Trophoblast cell (in vitro differentiated cells and primary cell): Measurements from ENCODE around the gene CHST6.

Experiments used
- DNase-seq, 2 donors: peaks; one replicate each; pipeline ENCODE4 v3.0.0-alpha.2; 2016
- H2AFZ ChIP-seq: 2 replicates; pipeline ENCODE4 v1.6.1; 2013; ENCODE audit warnings: low read length, moderate library complexity, mild to moderate bottlenecking; ENCODE audit not compliant: insufficient read depth, poor library complexity
- H2AK5ac ChIP-seq: 2 replicates; pipeline ENCODE4 v1.6.1; 2013; ENCODE audit warnings: mild to moderate bottlenecking, low read length
- H2BK120ac ChIP-seq: 2 replicates; pipeline ENCODE4 v1.6.1; 2013; ENCODE audit warnings: low read length, mild to moderate bottlenecking, moderate library complexity; ENCODE audit not compliant: insufficient read depth, poor library complexity
- H2BK12ac ChIP-seq: 2 replicates; pipeline ENCODE4 v1.6.1; 2013; ENCODE audit warnings: mild to moderate bottlenecking, low read length, moderate library complexity
- H2BK5ac ChIP-seq: 2 replicates; pipeline ENCODE4 v1.6.1; 2013; ENCODE audit warnings: low read length, low read depth, moderate library complexity, mild to moderate bottlenecking; ENCODE audit not compliant: poor library complexity
- H3K14ac ChIP-seq: 2 replicates; pipeline ENCODE4 v1.6.1; 2013; ENCODE audit warnings: mild to moderate bottlenecking, low read length
- H3K18ac ChIP-seq: 2 replicates; pipeline ENCODE4 v1.6.1; 2013; ENCODE audit warnings: mild to moderate bottlenecking, low read length
- H3K23ac ChIP-seq: 2 replicates; pipeline ENCODE4 v1.6.1; 2013; ENCODE audit warnings: low read length
- H3K27ac ChIP-seq: 2 replicates; pipeline ENCODE4 v1.5.1; 2013; ENCODE audit warnings: low read depth, mild to moderate bottlenecking, inconsistent platforms, low read length, moderate library complexity
- H3K27me3 ChIP-seq: 2 replicates; pipeline ENCODE4 v1.6.1; 2013; ENCODE audit warnings: inconsistent platforms, mild to moderate bottlenecking, low read length, moderate library complexity; ENCODE audit not compliant: insufficient read depth
- H3K36me3 ChIP-seq, 2 experiments: 1 replicate in 1 of 2; 2 replicates in 1 of 2; pipeline ENCODE4 v1.6.1; 2013; ENCODE audit warnings: low read length in 2 of 2, mild to moderate bottlenecking in 2 of 2, moderate library complexity in 1 of 2; ENCODE audit not compliant: insufficient read depth in 2 of 2, control insufficient read depth in 1 of 2
- H3K4ac ChIP-seq: 2 replicates; pipeline ENCODE4 v1.6.1; 2013; ENCODE audit warnings: low read depth, mild to moderate bottlenecking, low read length, moderate library complexity
- H3K4me1 ChIP-seq, 2 experiments: 1 replicate in 1 of 2; 2 replicates in 1 of 2; pipeline ENCODE4 v1.6.1; 2013; ENCODE audit warnings: low read length in 2 of 2, mild to moderate bottlenecking in 2 of 2, moderate library complexity in 1 of 2; ENCODE audit not compliant: insufficient read depth in 2 of 2, control insufficient read depth in 1 of 2
- H3K4me2 ChIP-seq: 2 replicates; pipeline ENCODE4 v1.6.1; 2013; ENCODE audit warnings: inconsistent platforms, mild to moderate bottlenecking, low read length, moderate library complexity
- H3K4me3 ChIP-seq: 2 replicates; pipeline ENCODE4 v1.5.1; 2013; ENCODE audit warnings: mild to moderate bottlenecking, low read depth, low read length, inconsistent platforms
- H3K79me1 ChIP-seq: one replicate; pipeline ENCODE4 v1.6.1; 2013; ENCODE audit warnings: low read length
- H3K79me2 ChIP-seq: 2 replicates; pipeline ENCODE4 v1.6.1; 2013; ENCODE audit warnings: low read length, mild to moderate bottlenecking; ENCODE audit not compliant: control insufficient read depth, insufficient read depth, poor library complexity
- H3K9ac ChIP-seq: 2 replicates; pipeline ENCODE4 v1.6.1; 2013; ENCODE audit warnings: mild to moderate bottlenecking, low read length
- H3K9me3 ChIP-seq: 2 replicates; pipeline ENCODE4 v1.6.1; 2013; ENCODE audit warnings: low read depth, mild to moderate bottlenecking, control low read depth, inconsistent platforms, low read length; ENCODE audit not compliant: insufficient read depth
- H4K12ac ChIP-seq: 2 replicates; pipeline ENCODE4 v1.6.1; 2013; ENCODE audit warnings: low read depth, mild to moderate bottlenecking, low read length, moderate library complexity
- H4K8ac ChIP-seq: 2 replicates; pipeline ENCODE4 v1.6.1; 2013; ENCODE audit warnings: low read depth, mild to moderate bottlenecking, low read length, moderate library complexity
- H4K91ac ChIP-seq: one replicate; pipeline ENCODE4 v1.6.1; 2013; ENCODE audit warnings: low read depth, mild to moderate bottlenecking, low read length, moderate library complexity
- WGBS: extraction: QIAGEN DNeasy Blood & Tissue Kit; methylation state at CpG from one replicate; pipeline ENCODE4 v1.1.7; 2013; ENCODE audit warnings: missing lambda C conversion rate; ENCODE audit not compliant: insufficient read length, insufficient coverage; ENCODE audit errors: extremely low coverage; 5-methylcytosine and 5-hydroxymethylcytosine counted together

The CHST6 gene

GRCh38 chr16:75478480-75479345 lies 16.5 kb downstream of the CHST6 start:
- H4K12ac ChIP-seq, result no peak overlapping the region
- no CpG with 5 or more reads among the region's 80 CpGs for WGBS
- DNase-seq, result no peak

GRCh38 chr16:75477680-75478473 lies 17.4 kb downstream of the CHST6 start:
- DNase-seq, result no peak

More at GRCh38 chr16:75478480-75479345, 16.5 kb downstream of the CHST6 start:
- Histone ChIP-seq H2BK120ac (no peak overlapping the region), H3K4me1 (no peaks in the 10 kb centered on the region), H3K18ac (no peak overlapping the region), H4K91ac (no peak overlapping the region), H3K4me2 (no peak overlapping the region), H3K14ac (no peak overlapping the region), H3K79me2 (no peaks in the 10 kb centered on the region), H2BK5ac (no peak overlapping the region), H3K23ac (no peak overlapping the region), H2BK12ac (no peak overlapping the region), H3K9me3 (no peaks in the 10 kb centered on the region), H3K4me3 (no peak overlapping the region), H3K9ac (no peak overlapping the region), H3K27ac (no peak overlapping the region), H3K79me1 (no peaks in the 10 kb centered on the region), H2AFZ (no peak overlapping the region), H2AK5ac (no peak overlapping the region), H3K4ac (no peak overlapping the region), H3K27me3 (no peaks in the 10 kb centered on the region), H3K36me3 (no peaks in the 10 kb centered on the region), H4K8ac (no peak overlapping the region)

GRCh38 chr16:75476817-75477216 lies 18.4 kb downstream of the CHST6 start:
- H2AFZ ChIP-seq, result no peak overlapping the region
- H3K27ac ChIP-seq, result no peak overlapping the region
- no peaks in the 10 kb centered on the region for H3K79me1 ChIP-seq
- no peak overlapping the region for H3K9ac ChIP-seq
- no peak overlapping the region for H2BK12ac ChIP-seq
- H3K14ac ChIP-seq, result no peak overlapping the region
- no peak overlapping the region for H4K91ac ChIP-seq
- DNase-seq, result no peak
- H3K9me3 ChIP-seq, result no peaks in the 10 kb centered on the region
- H3K79me2 ChIP-seq, result no peaks in the 10 kb centered on the region
- no peak overlapping the region for H2BK120ac ChIP-seq
- no peak overlapping the region for H3K18ac ChIP-seq
- no peak overlapping the region for H3K4me3 ChIP-seq
- no peaks in the 10 kb centered on the region for H3K4me1 ChIP-seq
- no peaks in the 10 kb centered on the region for H3K27me3 ChIP-seq
- no peak overlapping the region for H3K23ac ChIP-seq
- no peak overlapping the region for H4K8ac ChIP-seq
- H2BK5ac ChIP-seq, result no peak overlapping the region
- H3K4ac ChIP-seq, result no peak overlapping the region
- WGBS, result no CpG with 5 or more reads among the region's 8 CpGs
- no peak overlapping the region for H4K12ac ChIP-seq
- H2AK5ac ChIP-seq, result no peak overlapping the region
- no peak overlapping the region for H3K4me2 ChIP-seq
- H3K36me3 ChIP-seq, result no peaks in the 10 kb centered on the region

More at GRCh38 chr16:75477680-75478473, 17.4 kb downstream of the CHST6 start:
- no peaks in the 10 kb centered on the region for H3K79me2 ChIP-seq
- H4K8ac ChIP-seq, result no peak overlapping the region
- no peak overlapping the region for H3K4me3 ChIP-seq
- no peaks in the 10 kb centered on the region for H3K36me3 ChIP-seq
- H3K4ac ChIP-seq, result no peak overlapping the region
- no peak overlapping the region for H3K27ac ChIP-seq
- H4K91ac ChIP-seq, result no peak overlapping the region
- WGBS, result no CpG with 5 or more reads among the region's 4 CpGs
- no peak overlapping the region for H2BK120ac ChIP-seq
- no peak overlapping the region for H3K23ac ChIP-seq
- H4K12ac ChIP-seq, result no peak overlapping the region
- no peak overlapping the region for H2AFZ ChIP-seq
- H2AK5ac ChIP-seq, result no peak overlapping the region
- no peak overlapping the region for H3K18ac ChIP-seq
- no peaks in the 10 kb centered on the region for H3K79me1 ChIP-seq
- H2BK5ac ChIP-seq, result no peak overlapping the region
- H3K9me3 ChIP-seq, result no peaks in the 10 kb centered on the region
- no peak overlapping the region for H2BK12ac ChIP-seq
- H3K4me1 ChIP-seq, result no peaks in the 10 kb centered on the region
- H3K14ac ChIP-seq, result no peak overlapping the region
- H3K4me2 ChIP-seq, result no peak overlapping the region
- no peaks in the 10 kb centered on the region for H3K27me3 ChIP-seq
- no peak overlapping the region for H3K9ac ChIP-seq

- Histone ChIP-seq H3K9me3 (no peaks in the 10 kb centered on the region), H3K79me1 (no peaks in the 10 kb centered on the region), H3K14ac (no peak overlapping the region), H4K91ac (no peak overlapping the region), H3K18ac (no peak overlapping the region), H2BK120ac (no peak overlapping the region), H3K27ac (no peak overlapping the region), H3K9ac (no peak overlapping the region), H3K36me3 (no peaks in the 10 kb centered on the region), H4K12ac (no peak overlapping the region), H2BK12ac (no peak overlapping the region), H2BK5ac (no peak overlapping the region), H4K8ac (no peak overlapping the region), H3K4ac (no peak overlapping the region), H3K23ac (no peak overlapping the region), H3K79me2 (no peaks in the 10 kb centered on the region), H2AFZ (no peak overlapping the region), H3K4me2 (no peak overlapping the region), H3K4me3 (no peak overlapping the region), H2AK5ac (no peak overlapping the region), H3K27me3 (no peaks in the 10 kb centered on the region), H3K4me1 (no peaks in the 10 kb centered on the region)
- no peak for DNase-seq
- WGBS, result no CpG with 5 or more reads among the region's 2 CpGs
Observed at GRCh38 chr16:75475420-75475847, 19.8 kb downstream of the CHST6 start.
